Right lobe of liver (tissue), 6 donors: ENCODE data around the gene TLR6. TPM values are rescaled to one million over a fixed set of nuclear protein-coding genes. Genes with fewer than 3 reads are reported as not detected.

Experiments used
- ATAC-seq, 4 donors: fragments of 200-7000 bp; cut with Tn5 transposase; one replicate each; pipeline ENCODE4 v1.9.1; 2020; ENCODE audit warnings: mild to moderate bottlenecking in 4 of 4, moderate library complexity in 4 of 4
- DNase-seq, 3 donors: peaks; one replicate each; pipeline ENCODE4 v3.0.0-alpha.2; 2020
- H3K27ac ChIP-seq, 3 donors: fragments of 200-600 bp; one replicate each; pipeline ENCODE4 v1.8.0; 2022
- H3K27me3 ChIP-seq, 2 donors: fragments of 200-600 bp; one replicate each; pipeline ENCODE4 v1.8.0; 2022
- H3K36me3 ChIP-seq, 4 donors: fragments of 200-600 bp; sonication (generic) in 1 of 4; one replicate each; pipeline versions ENCODE4 v1.5.1 to v1.8.0; 2017 to 2022; ENCODE audit warnings: control low read depth in 1 of 4
- H3K4me1 ChIP-seq, 4 donors: fragments of 200-600 bp; sonication (generic) in 1 of 4; one replicate each; pipeline versions ENCODE4 v1.5.1 to v1.8.0; 2017 to 2022; ENCODE audit warnings: control low read depth in 1 of 4
- H3K4me3 ChIP-seq, 3 donors: fragments of 200-600 bp; one replicate each; pipeline ENCODE4 v1.8.0; 2022
- H3K9me3 ChIP-seq, 4 donors: fragments of 200-600 bp; sonication (generic) in 1 of 4; one replicate each; pipeline versions ENCODE4 v1.5.1 to v1.8.0; 2017 to 2022; ENCODE audit warnings: control low read depth in 1 of 4
- CTCF ChIP-seq, 4 donors: fragments of 200-600 bp in 3 of 4; fragments of 450-650 bp in 1 of 4; IDR thresholded peaks; one replicate each; pipeline versions ENCODE4 v1.5.1 to v1.8.0; 2016 to 2022; ENCODE audit warnings: antibody characterized with exemption in 4 of 4, mild to moderate bottlenecking in 2 of 4
- POLR2A ChIP-seq: fragments of 450-650 bp; IDR thresholded peaks from one replicate; pipeline ENCODE4 v1.6.1; 2017; ENCODE audit warnings: antibody characterized with exemption, mild to moderate bottlenecking
- WGBS: methylation state at CpG from one replicate; pipeline ENCODE4 v1.1.6; 2018; ENCODE audit warnings: low coverage, low lambda C conversion rate; ENCODE audit not compliant: insufficient coverage; ENCODE audit errors: missing lambda C conversion rate; 5-methylcytosine and 5-hydroxymethylcytosine counted together
- intact Hi-C, 2 donors: fragments of 100-400 bp; cut with DNase I; formaldehyde crosslinking; loops; one replicate each; pipeline versions ENCODE4 v1.11.2 to v1.14.1; 2022
- total RNA-seq, 6 experiments: library from RNA; depleted of rRNA in 2 of 6; stranded (reverse); fragments of >200 nt in 2 of 6; fragmentation: NEBNext Ultra II Directional in 3 of 6; extraction: Animal tissue kit (Norgen Biotek cat#: 25700) in 3 of 6; gene quantifications; one replicate each; pipeline versions ENCODE4 v1.1.0 to v1.2.4, GENCODE V29; 2016 to 2023
- donor health status: DM: no; HTN: yes; CAD: no.
- donor health status: DM: no; HTN: no; CAD: no.
- donor health status: DM: no; HTN: no; CAD: no.
- donor health status: DM: no; HTN: yes; CAD: no.
- donor health status: DM: no; HTN: yes; CAD: no.

TLR6 gene
- total RNA-seq, 6 experiments from 2014 or later: 1.2 to 3.4 (median 2.4) TPM

DNA sequence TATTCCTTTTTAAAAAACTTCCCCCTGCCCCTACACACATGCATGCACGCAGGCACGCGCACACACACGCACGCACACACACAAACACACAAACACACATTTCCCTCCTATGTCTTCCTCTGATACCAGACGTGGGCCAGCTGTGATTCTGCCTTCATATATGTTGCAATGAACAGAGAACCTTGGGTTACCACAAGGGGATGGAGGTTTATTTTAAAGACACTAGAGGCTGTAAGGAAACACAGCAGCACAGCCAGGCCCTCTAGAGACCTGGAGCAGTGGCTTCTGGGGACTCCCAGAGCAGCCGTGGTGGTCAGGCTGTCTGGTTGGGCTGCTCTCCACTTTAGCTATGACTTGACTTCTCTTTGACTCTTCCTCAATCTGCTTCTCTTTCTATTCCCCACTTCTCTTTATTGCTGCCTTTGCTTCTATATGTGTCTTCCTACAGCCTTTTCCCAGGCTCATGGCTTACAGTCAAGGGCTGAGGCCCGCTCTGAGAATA is 70.7 kb downstream of the TLR6 start:
- 73% methylated on average over 8 of the region's 8 CpGs for WGBS
- intact Hi-C loops: no loop called here
- TF ChIP-seq CTCF (IDR thresholded peaks at IDR 0.05) (no peak), POLR2A (no peak)
- no peaks in the 10 kb centered on the region for H3K9me3 ChIP-seq
- DNase-seq (no peak), ATAC-seq (peak; percentile 14 to 52 (median 36))
- H3K36me3 ChIP-seq: no peaks in the 10 kb centered on the region
- no peak overlapping the region for H3K4me3 ChIP-seq
- peaks cover 0 to 29% (median 5%) of the 10 kb centered on the region in 4 donors for H3K4me1 ChIP-seq
- no peaks in the 10 kb centered on the region for H3K27me3 ChIP-seq
- peak overlapping the region in 1 of 3 donors; percentile 1 for H3K27ac ChIP-seq

DNA sequence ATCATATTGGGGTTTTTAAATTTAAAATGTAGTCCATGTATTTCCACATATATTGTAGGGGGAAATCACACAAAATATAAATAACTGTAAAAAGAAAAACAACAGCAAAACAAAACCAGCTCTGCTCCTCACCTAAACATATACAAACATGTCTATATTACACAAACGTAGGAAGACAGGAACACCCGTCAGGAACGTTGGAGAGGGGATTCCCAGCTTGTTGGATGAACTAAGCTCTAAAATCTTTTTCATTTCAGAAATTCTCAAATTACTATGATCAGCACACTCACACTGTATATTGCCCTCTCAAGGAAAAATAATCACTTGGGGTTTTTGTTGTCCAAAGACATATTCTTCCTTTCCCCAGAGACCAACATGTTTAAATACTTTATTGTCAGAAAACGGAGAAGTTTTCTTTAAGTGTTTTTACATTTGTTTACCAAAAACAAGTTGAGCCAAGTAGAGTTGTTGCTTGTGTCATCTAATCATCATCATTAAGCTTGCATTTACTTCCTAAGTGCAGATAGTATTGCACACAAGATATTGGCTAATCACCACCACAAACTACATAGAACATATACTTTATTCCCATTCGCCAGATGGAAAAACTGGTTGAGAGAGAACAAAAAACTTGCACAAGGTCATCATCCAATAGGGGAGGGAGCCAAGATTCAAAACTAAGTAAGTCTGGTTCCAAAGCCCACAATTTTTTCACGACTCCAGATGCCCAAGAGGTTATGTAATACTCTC is 71.4 kb downstream of the TLR6 start:
- TF ChIP-seq CTCF (IDR thresholded peaks at IDR 0.05): no peak
- TF ChIP-seq POLR2A: no peak
- H3K27me3 ChIP-seq: no peaks in the 10 kb centered on the region
- intact Hi-C loops: no loop called here
- H3K27ac ChIP-seq: no peak overlapping the region
- H3K36me3 ChIP-seq: no peaks in the 10 kb centered on the region
- H3K9me3 ChIP-seq: no peaks in the 10 kb centered on the region
- peaks cover 0 to 25% (median 5%) of the 10 kb centered on the region in 4 donors for H3K4me1 ChIP-seq
- no peak overlapping the region for H3K4me3 ChIP-seq
- 48% methylated on average over 6 of the region's 6 CpGs for WGBS
- DNase-seq: no peak
- ATAC-seq: no peak

- TF ChIP-seq CTCF (IDR thresholded peaks at IDR 0.05) (no peak), POLR2A (no peak)
- Histone ChIP-seq H3K27me3 (no peaks in the 10 kb centered on the region), H3K4me1 (peaks cover 0 to 20% (median 5%) of the 10 kb centered on the region in 4 donors), H3K27ac (no peak overlapping the region), H3K9me3 (no peaks in the 10 kb centered on the region), H3K36me3 (no peaks in the 10 kb centered on the region), H3K4me3 (no peak overlapping the region)
- intact Hi-C loops: no loop called here
- DNase-seq: no peak
- no peak for ATAC-seq
- 80% methylated on average over 1 of the region's 4 CpGs for WGBS
These were observed 72.5 kb downstream of the TLR6 start for GRCh38 chr4:38784141-38784540.

DNA sequence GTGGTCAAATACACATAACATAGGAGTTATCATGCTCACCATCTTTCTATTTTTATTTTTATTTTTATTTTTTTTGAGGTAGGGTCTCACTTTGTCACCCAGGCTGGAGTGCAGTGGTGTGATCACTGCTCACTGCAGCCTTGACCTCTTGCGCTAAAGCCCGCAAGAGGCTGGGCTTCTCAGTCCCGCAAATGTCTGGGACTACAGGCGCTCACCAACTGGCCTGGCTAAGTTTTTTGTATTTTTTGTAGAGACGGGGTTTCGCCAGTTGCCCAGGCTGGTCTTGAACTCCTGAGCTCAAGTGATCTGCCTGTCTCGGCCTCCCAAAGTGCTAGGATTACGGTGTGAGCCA is 73.5 kb downstream of the TLR6 start:
- DNase-seq: peak in 1 of 3 donors; percentile 10
- no peak for ATAC-seq
- Histone ChIP-seq H3K36me3 (no peaks in the 10 kb centered on the region), H3K9me3 (no peaks in the 10 kb centered on the region), H3K4me3 (no peak overlapping the region), H3K4me1 (peaks cover 0 to 11% (median 2%) of the 10 kb centered on the region in 4 donors), H3K27me3 (no peaks in the 10 kb centered on the region), H3K27ac (no peak overlapping the region)
- intact Hi-C loops: no loop called here
- 79% methylated on average over 5 of the region's 8 CpGs for WGBS
- TF ChIP-seq POLR2A (no peak), CTCF (IDR thresholded peaks at IDR 0.05) (no peak)
